Iris pigment epithelial cell (primary cell): ENCODE results near the gene IGFALS.

Experiments used
- DNase-seq: peaks from one replicate; pipeline ENCODE4 v3.0.0-alpha.2; 2011; ENCODE audit warnings: low read depth

IGFALS gene

DNA sequence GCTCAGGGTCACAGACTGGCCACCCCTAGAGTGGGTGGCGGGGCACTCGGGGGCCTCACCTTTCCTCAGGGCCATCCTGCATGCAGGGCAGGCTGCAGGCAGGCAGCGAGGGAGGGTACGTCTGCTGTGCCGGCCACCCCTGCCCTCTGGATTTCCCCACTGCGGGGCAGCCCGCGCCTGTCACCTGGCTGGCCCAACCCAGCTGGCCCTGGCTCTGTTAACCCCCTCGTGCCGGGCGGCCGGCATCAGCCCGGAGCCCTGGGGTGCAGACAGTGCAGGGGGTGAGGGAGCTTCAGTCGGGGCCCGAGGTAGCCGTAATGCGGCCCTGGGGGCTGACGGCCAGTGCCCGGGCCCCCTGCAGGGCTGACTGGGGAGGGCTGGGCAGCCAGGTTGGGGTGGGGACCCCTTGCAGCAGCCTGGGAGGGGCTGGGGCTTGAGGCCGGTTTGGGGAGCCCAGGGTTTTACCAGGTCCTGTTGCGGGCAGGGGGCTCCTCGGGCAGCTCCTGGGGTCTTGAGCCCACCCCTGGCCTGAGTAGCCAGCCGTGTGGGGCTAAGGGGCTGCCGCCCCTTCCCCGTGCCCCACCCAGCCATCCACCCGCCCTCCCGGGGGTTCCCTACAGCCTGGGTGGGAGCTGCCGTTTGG is at the start of gene IGFALS:
TSS of gene IGFALS (minus strand) at position 128 of the 643 bp plus-strand sequence. CDS start at position 75, 53 bp downstream.
- DNase-seq: no peak

DNA sequence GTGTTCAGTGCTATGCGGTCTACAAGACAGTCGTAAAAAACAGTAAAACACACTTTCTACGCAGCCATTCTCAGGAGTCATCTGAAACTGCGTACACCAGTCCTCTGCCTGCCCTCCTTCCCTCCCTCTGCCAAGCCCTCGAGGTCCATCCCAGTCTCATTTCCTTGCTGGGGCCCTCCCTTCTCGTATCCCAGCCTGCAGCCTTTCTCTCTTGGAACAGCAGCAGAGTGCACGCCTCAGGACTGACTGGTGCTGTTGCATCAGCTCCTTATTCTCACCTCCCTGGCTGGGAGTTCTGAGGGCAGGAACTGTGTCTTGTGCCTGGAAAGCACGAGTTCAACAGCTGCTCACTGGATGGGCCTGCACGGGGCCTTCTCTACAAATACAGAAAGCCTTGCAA is 46.0 kb upstream of the IGFALS start:
- DNase-seq: peak; percentile 44

DNA sequence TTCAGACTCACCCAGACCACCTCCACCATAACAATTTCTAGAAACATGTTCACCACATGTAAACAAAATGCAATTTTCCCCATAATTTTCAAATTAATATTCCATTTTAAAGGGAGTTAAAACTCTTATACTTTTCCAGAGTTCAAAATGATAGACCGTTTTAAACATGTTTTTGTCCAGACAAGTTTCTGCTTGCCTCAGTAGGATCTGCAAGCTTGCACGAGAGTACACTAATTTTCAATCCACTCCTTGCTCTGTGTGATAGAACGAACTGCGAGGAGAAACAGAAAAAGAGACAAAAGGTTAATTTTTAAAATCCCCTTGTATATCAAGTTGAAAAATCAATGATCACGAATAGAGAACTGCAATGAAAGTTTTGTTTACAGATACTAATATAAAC is 40.6 kb upstream of the IGFALS start:
- DNase-seq: no peak

DNA sequence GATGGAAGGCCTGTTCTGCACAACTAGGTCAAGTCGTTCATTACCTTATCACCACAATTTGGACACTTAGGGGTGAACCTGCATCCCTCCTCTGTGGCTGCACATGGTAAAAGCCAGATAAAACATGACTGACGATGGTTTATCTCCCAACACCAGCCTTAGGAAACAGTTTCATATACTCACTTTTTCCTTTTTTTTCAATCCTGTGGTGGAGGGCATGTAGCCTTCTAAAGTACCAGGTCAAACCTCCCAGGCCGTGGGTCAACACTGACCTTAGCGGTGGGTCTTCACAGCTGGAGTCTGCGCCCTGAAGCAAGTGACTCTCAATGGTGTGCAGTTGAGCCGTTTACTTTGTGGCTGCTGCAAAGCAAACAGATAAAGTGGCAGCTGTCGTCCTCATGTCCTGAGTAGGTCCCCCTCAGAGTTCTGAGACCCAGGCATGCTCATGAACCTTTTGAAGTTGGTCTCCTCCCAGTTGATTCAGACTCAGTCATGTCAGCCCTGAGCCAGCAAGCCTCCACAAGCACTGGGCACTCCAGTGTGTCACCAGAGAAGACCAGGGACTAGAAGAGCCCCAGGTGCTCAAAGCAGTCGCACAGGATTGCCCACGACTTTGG is 39.4 kb upstream of the IGFALS start:
- DNase-seq: no peak

DNA sequence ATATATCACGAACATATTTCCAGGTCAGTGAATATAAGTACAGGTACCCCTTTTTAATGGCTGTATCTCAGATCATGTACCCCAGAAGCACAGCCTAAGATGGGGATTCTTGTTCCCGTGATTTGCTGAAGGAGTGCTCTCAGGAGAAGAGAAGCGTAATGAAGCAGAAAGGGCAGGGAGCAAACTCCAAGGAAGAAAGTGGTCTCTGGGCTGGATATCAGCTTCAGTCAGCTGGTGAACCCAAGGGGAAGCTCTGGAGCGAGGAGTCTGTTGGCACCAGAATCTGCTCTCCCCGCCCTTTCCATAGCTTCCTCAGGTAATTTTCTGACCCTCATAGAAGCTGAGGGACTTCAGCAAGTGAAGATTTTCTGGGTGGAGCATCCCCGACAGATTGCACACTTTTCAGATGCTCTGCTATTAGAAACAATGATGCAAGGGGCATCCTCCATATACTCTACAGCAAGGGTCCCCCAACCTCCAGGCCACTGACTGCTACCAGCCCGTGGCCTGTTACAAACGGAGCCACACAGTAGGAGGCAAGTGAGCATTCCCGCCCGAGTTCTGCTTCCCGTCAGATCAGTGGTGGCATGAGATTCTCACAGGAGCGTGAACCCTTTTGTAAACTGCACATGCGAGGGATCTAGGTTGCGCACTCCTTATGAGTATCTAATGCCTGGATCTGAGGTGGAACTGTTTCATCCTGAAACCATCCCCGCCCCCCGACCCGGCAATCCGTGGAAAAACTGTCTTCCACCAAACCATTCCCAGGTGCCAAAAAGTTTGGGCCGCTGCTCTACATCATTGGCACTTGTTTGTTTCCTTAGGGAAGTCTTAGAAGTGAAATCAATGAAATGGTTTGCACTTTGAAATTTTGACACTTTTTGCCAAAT is 37.9 kb upstream of the IGFALS start:
- no peak for DNase-seq

DNA sequence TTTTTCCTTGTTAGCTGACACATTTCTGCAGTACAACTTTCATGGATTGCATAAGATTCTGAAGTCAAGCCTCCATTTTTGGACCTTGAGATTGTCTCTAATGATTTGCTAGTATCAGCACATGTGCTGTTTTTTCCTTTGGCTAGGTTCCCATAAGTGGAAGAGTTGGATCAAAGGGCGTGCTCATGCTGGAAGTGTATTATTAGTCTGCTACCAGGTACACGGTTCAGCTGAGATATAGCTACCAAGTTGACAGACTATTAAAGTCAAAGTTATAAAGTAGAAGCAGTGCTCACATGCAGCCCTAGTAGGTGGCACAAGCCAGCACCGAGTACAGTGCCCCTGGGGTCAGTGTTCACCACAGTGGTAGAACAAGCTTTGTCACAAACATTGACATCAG is 36.7 kb upstream of the IGFALS start:
- DNase-seq: no peak

DNA sequence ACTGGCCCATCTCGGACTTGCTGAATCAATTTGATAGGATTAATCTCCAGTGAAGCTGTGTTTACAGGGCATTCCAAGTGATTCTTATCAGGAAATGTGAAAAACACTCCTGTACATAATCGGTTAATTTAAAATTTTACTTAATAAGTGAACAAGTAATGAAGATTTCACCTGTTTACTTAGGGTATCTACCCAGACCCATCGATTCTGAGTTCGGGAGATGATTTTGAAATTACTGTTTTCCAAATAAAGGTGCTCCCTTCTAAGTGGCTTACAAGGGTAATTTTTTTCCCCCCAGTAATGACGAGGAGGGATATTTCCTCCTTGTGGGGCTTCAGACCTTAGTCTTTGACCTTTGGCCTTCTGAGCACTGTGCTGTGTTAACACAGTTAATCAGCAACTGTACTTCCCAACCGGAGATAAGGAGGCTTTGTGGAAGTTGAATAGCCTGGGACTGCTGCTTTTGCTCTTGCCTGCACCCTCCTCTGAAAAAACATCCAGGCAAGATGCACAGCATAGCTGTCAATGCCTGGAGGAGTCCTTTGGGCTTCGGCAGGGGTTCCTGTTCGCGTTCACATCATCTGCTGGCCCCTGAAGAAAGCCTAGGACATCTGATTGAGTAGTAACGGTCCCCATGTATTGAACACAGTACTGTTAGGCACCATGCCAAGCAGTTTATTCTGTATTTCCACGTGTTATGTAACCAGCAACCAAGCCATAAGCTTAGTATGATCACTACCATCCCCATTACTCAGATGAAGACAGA is 35.3 kb upstream of the IGFALS start:
- DNase-seq: no peak

DNA sequence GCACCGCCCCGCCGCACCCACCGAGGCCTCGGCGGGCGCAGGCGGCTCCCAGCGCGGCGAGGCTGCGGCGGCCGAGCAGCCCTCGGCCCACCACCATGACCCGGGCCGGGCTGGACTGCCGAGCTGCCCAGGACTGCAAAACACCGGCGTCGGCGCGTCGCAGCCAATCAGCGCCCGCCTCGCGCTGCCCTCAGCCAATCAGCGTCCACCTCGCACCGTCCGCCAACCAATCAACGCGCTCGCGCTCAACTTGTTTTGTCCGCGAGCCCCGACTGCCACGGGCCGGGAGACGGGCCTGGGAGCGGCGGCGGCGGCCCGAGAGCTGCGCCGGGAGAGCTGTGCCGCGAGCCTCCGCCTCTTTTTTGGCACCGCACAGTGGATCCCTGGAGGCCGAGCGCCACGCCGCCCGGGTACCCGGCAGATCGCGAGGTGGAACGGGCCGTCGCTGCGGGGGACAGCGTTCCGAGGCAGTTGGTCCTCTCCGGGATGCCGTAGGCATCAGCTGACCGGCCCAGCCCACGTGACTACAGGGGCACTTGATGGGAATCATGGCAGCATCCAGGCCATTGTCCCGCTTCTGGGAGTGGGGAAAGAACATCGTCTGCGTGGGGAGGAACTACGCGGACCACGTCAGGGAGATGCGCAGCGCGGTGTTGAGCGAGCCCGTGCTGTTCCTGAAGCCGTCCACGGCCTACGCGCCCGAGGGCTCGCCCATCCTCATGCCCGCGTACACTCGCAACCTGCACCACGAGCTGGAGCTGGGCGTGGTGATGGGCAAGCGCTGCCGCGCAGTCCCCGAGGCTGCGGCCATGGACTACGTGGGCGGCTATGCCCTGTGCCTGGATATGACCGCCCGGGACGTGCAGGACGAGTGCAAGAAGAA is 33.4 kb upstream of the IGFALS start, which contains the start of the genes FAHD1 and HAGH:
TSS of gene FAHD1 (plus strand) at position 516 of the 883 bp plus-strand sequence. CDS start at position 549, 33 bp downstream.
TSS of gene HAGH (minus strand) at position 135 of the 883 bp plus-strand sequence. CDS start at position 97, 38 bp downstream.
- peak; percentile 97 for DNase-seq

DNA sequence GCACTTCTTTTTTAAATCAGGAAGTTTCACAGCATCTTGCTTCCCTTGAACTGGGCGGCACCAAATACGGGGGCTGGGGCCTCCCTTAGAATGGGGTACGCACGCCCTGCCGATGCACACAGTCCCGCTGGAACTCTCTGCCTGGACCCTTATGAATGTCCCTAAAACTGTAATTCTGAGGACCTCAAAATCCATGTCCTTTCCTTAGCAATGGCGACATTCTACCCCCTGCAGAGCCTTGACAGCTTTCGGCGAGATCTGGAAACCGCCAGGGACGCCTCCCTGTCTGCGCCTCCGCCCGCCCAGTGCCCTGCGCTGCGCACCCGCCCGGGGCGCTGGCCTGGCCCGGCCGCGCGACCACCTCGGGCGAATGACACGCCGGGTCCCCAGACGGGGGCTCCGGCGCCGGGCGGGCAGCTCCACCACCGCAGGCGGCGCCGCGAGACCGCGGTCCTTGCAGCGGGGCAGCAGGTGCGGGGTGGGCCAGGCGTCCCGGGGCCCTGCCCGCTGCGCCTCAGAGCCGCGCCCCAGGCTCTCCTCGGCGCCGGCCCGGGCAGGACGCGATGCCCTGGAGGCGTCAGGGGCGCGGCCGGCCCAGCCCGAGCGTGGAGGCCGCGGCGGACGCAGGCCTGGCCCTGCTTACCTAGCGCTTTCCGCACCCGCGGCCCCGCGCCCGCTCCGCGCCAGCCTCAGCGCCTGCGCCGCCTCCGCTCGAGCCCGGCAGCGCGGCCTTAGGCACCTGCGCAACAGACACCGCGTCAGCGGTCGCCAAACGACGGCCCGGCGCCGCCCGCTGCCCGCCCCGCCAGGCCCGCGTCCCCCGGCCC is 32.6 kb upstream of the IGFALS start:
- DNase-seq: peak; percentile 24

DNA sequence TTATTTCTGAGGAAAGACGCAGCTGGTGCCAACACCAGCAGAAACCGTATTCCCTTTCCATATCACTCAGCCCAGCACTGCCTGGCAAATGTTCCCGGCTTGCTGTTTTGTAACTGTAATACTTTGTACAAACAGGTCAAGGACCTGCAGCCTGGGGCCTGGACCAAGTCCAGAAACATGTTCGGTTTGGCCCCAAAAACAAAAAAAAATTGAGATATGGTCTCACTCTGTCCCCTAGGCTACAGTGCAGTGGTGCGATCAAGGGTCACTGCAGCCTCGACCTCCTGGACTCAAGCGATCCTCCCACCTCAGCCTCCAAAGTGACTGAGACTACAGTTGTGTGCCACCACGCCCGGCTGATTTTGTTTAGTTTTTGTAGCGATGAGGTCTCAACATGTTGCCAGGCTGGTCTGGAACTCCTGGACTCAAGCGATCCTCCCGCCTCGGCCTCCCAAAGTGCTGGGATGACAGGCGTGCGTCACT is 31.9 kb upstream of the IGFALS start:
- DNase-seq: no peak

DNA sequence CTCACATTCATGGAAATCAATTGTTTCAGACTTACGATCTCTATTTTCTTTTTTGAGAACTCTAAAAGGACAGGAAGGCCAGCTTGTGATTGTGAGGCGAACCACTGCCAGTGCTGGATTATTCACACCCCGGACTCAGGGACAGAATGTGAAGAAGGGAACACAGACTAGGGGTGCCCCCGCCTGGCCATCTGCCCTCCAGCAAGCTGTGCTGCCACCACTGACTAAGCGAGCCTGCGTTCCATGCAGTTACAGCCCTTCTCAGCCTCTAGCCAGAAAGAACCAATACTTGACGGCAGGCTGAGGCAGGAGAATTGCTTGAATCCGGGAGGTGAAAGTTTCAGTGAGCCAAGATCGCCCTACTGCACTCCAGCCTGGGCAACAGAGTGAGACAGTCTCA is 30.3 kb upstream of the IGFALS start:
- peak; percentile 56 for DNase-seq

DNA sequence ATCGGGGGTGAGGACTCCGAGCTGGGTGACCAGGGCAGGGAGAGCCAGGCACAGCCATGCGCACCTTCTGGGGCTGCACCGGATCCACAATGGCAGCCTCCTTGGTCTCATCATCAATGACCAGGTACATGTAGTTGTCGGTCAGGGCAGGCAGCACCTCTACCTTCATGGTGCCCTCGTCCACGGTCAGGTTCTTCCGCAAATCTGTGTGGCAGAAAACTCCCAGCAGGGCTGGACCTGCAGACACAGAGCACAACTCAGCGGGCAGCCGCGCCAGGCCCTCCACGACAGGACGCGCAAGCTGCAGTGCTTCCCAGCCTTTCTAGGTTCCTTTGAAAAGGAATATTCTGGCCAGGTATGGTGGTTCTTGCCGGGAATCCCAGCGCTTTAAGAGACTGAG is 29.3 kb upstream of the IGFALS start:
- DNase-seq: no peak

DNA sequence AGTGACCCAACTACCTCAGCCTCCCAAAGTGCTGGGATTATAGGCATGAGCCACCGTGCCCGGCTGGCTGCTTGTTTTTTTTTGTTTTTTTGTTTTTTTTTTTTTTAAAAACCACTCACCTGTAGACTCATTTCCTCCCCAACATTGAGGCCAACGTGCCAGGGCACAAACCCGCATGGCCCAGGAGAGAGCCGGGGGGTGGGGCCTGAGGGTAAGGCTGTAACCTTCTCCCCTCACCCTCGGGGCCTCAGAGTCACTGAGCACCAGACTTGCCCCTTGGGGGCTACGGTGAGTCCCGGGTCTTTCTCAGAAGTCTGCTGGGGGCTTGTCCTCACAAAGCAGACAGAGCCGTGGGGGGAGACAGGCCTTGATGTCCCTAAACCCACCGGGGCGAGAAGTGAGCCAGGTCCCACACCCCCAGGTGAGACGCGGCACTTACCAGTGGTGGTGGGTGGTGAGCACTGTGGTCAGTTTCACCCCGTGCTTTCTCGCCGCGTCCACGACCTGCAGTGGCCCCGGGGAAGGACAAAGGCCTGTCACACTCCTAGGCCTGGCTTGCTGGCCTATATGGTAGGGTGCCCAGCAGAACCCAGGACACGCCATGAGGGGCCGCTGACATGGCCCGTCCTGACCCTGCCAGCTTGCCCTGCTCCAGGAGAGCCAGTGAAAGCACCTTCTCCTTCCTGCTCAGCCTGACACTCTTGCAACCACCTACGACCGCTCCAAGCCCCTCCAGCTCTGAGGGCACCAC is 28.5 kb upstream of the IGFALS start:
- no peak for DNase-seq

DNA sequence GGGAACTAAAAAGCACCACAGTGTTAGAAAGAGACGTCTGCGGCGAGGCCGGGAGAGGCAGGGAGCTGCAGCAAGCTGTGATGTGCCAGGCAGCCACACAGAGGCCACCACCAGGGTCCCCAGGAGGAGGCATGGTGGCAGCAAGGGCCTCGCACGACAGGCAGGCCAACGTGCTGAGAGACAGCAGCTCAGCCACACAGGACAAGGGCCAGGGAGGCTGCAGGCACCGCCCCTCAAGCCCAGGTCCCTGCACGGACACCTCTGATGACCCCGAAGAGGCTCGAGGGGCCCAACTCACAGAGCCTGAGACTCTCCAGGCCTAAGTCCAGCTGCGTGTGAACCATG is 27.4 kb upstream of the IGFALS start:
- DNase-seq: no peak

DNA sequence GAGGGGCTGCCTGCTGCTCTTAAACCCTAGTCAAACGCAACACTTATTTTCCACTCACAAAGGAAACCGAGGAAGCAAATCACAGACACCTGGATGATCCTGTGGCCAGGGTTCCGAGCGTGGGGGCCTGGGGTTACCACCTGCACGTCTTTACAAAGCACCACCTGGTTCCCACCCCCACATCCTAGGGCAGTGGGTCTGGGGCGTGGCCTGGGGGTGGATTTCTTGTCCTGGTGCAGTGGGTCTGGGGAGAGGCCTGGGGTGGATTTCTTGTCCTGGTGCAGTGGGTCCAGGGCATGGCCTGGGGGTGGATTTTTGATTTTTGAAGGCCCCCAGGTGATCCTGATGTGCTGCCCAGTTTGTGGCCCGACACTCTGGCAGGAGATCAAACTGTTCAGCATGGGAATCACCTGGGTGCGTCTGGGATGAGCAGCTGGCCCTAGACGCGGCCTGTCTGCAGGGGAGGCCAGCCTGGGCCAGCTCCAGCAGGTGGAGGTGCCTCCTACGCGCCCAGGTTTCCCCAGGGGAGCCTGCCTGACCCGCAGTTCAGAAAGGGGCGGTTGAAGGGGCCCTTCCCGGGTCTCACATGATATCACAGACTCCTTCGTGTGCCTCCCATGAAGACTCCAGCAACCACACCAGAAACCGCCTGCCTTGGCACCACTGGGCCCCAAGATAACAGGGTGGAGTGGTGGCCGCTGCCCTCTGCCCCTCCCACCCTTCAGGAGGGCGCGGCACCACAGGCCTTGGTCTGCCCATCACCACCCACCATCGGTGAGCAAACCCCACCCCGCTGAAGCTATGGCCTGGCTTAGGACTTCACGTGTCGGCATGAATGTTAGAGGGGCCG is 26.8 kb upstream of the IGFALS start:
- DNase-seq: no peak

DNA sequence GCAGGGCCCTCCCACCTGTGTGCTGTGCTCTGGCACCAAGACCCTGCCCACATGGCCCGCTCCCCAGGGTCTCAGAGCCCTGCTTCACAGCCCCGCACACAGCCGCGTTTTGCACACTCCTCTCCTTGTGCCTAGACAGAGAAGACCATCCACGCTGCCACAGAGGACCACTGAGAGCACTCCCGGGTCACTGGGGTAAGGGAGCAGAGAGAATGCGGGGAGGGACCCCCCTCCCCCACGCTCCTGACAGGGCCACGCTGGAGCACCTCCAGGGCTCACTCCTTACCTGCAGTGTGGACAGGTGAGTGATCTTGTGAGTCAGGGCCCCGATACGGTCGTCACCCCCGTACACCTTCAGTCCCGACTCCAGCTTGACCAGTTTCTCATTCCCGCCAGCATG is 26.1 kb upstream of the IGFALS start:
- DNase-seq: no peak

DNA sequence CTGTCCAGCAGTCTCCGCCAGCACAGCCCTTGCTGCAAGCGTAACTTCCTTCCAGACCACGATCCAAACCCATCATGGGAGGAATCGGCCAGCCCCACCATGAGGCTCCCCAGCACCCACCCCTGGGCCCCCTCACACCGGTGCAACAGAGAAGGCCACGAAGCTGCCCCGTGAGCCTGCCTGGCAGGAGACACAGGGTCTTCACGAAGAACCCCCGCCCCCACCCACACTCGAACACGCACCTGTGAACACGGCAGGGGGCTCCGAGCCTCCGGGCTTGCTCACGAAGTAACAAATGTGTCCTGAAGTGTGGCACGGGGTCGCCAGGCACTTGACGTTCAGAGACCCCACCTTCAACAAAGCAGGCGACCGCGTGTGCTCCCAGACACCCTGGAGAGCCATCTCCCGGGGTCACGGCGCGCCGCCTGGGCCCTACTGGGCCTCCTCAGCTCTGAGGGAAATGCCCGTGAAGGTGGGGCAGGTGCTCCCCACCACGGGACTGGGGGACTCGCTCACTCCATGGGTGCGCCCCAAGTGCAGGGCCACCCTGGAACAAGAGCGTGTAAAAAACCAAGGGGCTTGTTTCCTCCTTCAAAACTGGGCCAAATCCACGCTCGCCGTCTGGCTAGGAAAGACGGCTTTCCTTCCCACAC is 25.5 kb upstream of the IGFALS start:
- DNase-seq: no peak
